GM18858 (cell line): ENCODE data around the gene ATXN10.
"Not testable (repeated sequence)": the region's sequence is repeated elsewhere in the genome, so short reads cannot be mapped to it uniquely, and the experiment has no call there.

Experiments
- ATAC-seq: cut with Tn5 transposase; IDR thresholded peaks from one replicate; pipeline ENCODE4 v1.9.1; 2021; ENCODE audit not compliant: unreplicated experiment

The ATXN10 gene

DNA sequence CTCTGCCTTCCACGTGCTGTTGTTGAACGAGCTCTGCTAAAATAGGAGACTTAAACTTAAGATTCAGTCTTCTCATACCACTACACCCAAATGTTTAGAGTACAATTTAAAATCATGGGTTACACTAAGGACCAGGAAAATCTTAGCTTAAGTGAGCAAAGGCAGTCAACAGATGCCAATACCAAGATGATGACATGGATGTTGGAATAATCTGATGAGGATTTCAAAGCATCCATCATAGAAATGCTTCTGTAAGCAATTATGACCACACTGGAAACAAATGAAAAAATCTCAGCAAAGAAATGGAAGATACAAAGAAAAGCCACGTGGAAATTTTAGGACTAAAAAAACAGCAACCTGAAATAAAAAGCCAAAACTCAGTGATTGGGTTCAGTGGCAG lies 109.8 kb downstream of the ATXN10 start:
- ATAC-seq = no peak

GRCh38 chr22:45781966-45782365 lies 110.3 kb downstream of the ATXN10 start:
- no peak for ATAC-seq

GRCh38 chr22:45783021-45783420 lies 111.4 kb downstream of the ATXN10 start:
- ATAC-seq = no peak

DNA sequence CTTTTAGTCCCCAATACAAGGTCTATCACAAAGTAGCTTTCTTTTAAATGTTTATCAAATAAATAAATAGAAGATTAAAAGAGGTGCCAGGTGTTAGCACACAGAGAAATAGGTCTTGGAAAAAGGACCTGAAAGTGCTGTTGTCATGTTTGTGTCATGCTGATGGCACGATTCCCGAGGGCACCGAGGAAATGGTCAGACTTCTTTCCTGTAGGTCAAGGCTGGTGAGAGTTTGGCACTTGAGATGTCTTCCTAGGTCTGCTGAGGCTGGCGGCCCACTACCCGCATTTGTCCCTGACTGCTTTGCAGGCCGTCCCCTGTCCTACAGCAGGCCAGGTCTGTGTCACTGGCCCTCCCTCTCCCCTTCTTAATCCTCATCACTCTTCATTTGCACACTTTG lies 112.1 kb downstream of the ATXN10 start:
- no peak for ATAC-seq

DNA sequence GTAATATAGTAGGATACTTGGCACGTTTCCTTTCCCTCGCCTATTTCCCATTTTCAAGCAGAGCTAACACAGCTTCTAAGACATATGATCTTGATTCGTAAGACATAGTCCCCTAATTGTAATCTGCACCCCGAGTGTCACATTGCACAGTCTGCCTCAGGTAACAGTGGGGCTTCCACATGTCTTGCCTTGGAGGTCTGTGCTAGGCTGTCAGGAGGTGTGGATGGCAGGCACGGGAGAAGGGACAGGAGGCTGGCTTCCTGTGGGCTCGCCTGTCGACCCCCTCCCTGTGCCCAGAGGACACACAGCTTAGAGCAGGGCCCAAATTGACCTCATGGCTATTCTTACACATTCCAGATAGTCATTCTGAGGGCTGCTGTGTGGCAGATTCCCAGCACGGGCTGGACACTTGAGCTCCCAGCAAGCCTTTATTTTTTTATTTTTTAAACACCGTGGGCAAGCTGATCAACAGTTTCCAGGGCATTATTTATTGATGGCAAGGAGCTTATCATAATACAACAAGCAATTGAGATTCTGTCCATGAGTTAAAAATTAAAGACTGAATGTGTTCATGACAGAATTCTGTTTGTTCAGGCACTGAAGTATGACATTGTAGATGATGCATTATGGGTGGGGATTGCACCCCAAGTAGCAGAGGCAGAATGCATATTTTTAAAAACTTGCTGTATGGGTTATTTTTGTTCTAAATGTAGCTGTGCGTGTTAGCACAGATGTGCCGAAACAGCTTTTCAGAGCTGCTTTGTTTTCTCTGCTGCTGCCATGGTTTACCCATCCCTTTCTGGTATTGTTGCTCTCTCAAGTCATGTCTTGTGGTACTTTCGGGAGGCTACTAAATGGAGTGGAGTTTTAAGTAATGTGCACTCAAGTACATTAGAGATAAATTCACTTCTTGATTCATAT lies 113.0 kb downstream of the ATXN10 start:
- ATAC-seq = no peak

GRCh38 chr22:45785458-45785857 lies 113.8 kb downstream of the ATXN10 start:
- ATAC-seq = no peak

- no peak for ATAC-seq
Measured at GRCh38 chr22:45786726-45787125, 115.1 kb downstream of the ATXN10 start.

GRCh38 chr22:45787759-45788158 lies 116.1 kb downstream of the ATXN10 start:
- no peak for ATAC-seq

GRCh38 chr22:45788522-45788921 lies 116.9 kb downstream of the ATXN10 start:
- no peak for ATAC-seq

DNA sequence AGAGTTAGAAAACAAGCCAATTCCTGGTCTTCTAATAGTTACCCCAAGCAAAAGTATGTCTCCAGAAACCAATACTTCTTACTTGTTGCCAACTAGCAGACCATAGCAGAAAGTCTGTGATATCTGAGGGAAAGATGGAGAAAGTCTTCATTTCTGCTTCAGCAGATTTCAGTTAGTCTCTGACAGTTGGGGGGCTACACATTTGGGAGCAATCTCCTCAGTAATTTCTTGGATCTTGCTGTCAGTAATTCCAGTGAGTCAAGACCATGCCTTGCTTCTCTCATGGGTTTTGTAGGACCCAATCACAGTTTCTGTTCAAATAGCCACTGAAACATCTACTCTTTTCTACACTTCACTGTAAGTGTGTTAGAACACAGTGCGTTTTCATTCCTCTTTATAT lies 118.8 kb downstream of the ATXN10 start:
- ATAC-seq = no peak

- no peak for ATAC-seq
Measured at GRCh38 chr22:45793161-45793560, 121.5 kb downstream of the ATXN10 start.

DNA sequence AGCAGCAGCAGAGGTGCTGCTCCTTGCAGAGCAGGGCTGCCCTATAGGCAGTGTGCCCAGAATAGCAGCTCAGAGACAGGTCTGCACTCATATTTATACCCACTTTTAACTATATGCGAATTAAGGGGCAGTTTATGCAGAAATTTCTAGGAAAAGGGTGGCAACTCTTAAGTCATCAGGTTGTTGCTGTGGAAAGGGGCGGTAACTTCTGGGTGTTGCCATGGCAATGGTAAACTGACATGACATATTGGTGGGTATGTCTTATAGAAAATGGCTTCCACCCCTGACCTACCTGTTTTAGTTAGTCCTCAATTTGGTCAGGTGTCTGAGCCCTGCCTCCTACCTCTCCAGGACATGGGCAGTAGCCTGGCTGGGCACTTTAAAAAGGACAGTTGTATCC lies 122.3 kb downstream of the ATXN10 start:
- no peak for ATAC-seq

- ATAC-seq = not testable (repeated sequence)
Measured at GRCh38 chr22:45796009-45796408, 124.4 kb downstream of the ATXN10 start.

GRCh38 chr22:45799291-45799690 lies 127.7 kb downstream of the ATXN10 start:
- ATAC-seq = no peak

GRCh38 chr22:45802054-45802453 lies 130.4 kb downstream of the ATXN10 start:
- no peak for ATAC-seq

GRCh38 chr22:45804319-45804985 lies 132.8 kb downstream of the ATXN10 start:
- ATAC-seq = no peak

DNA sequence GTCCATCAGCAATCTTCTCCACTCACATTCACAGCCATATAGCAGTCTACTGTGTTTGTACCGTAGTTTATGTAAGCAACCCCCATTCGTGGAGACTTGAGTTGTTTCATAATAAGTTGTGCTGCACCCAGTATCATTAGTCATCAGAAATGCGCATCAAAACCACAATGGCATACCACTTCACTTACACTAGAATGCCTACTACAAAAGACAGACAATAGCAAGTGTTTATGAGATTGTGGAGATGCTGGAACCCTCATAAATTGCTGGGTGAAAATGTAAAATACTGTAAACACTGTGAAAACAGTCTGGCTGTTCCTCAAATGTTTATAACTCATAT lies 133.3 kb downstream of the ATXN10 start:
- no peak for ATAC-seq

- no peak for ATAC-seq
Measured at GRCh38 chr22:45805413-45805812, 133.8 kb downstream of the ATXN10 start.

DNA sequence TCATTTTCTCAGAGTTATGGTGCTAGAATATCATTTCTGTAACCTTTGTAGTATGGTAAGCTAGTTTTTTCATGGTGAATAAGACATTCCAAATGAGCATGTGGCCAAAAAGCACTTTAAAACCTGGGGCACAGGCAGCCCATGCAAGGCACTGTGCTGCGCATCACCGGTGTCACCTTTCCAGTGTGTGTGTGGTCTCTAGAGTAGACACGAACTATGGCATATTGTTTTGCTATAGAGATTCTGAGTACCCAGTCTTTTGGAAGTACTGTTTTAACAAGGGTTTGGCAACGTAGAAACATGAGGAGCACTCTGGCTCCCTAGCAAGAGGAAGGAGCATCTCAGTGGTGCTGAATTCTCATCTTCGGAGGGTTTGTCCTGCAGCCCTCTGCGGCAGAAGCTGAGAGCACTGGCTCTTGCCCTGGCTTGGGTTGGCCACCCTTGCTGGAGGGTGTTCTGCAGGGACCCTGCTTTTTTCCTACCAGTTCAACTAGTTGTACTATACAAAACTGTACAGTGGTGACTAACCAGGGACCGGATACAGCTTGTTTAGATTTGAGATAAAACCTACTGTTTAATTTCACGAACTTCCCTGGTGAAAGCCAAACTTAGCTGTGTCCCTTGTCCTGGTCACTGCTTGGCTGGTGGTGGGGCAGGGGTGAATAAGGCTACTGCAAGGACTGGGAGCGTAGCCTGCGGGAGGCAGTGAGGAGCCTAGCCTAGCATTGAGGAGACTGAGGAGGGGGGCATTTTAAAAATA lies 135.7 kb downstream of the ATXN10 start:
- no peak for ATAC-seq

- ATAC-seq = no peak
Measured at GRCh38 chr22:45812910-45813309, 141.3 kb downstream of the ATXN10 start.

- no peak for ATAC-seq
Measured at GRCh38 chr22:45814198-45814597, 142.6 kb downstream of the ATXN10 start.

DNA sequence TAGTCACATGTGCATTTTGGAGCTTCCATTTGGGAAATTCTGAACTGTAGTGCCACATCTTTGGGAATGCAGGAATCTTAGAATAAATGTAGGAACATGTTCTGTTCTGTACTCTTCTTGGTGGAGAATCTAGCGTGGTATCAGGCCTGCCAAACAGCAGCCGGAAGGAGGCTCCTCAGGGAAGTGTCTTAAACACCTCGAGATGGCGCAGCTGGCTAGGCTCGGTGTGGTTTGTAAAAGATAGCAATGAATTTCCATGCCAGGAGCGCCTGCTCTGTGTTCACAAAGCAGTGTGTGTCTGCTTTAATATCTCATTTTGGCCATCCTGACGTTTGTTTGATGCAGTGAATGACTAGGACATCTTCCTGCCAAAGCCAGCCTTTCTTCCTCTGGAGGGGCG lies 145.1 kb downstream of the ATXN10 start:
- ATAC-seq = no peak
